ENCODE results near the gene PLXNB3. TPM values are rescaled to one million over a fixed set of nuclear protein-coding genes. Genes with fewer than 3 reads are reported as not detected.

Gene PLXNB3
- total RNA-seq, 2 donors from 2014 or later, result 40.8 to 52.2 TPM

- H3K36me3 ChIP-seq, result no peaks in the 10 kb centered on the region
- no peak for TF ChIP-seq CTCF (IDR thresholded peaks at IDR 0.05)
- H3K4me1 ChIP-seq (ENCODE audit: control insufficient read depth in 1 of 2, low read depth in 2 of 2), result peaks cover 0 to 24% of the 10 kb centered on the region in 2 donors
- H3K9me3 ChIP-seq, result no peaks in the 10 kb centered on the region
- DNase-seq (ENCODE audit: low spot score) (no peak), ATAC-seq (ENCODE audit: insufficient number of reproducible peaks, low FRiP score, low read depth) (no peak)
- no peak overlapping the region for H3K27ac ChIP-seq
- no peak overlapping the region for H3K4me3 ChIP-seq
- no peaks in the 10 kb centered on the region for H3K27me3 ChIP-seq (replicated peaks; ENCODE audit: insufficient read depth)
These were observed 13.4 kb downstream of the PLXNB3 start for GRCh38 chrX:153777261-153778090.

- no peaks in the 10 kb centered on the region for H3K27me3 ChIP-seq (replicated peaks; ENCODE audit: insufficient read depth)
These were observed 14.1 kb downstream of the PLXNB3 start for GRCh38 chrX:153778181-153778580.

DNA sequence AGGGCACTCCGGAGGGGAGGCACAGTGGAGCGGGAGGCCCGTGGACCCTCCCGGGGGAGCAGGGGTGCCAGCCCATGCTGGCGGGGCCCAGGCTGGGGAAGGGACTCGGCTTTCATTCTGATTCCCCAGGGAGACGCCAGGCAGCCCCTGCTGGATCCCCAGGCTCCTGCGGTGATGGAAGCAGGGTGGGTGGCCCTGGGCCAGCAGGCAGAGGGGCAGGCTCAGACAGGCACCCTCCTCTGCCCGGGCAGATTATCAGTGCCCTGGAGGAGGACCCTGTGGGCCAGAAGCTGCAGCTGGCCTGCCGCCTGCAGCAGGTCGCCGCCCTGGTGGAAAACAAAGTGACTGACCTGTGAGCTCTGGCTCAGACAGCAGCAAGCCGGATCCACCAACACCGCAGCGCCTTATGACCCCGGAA lies 14.6 kb downstream of the PLXNB3 start:
- peaks cover 0 to 26% of the 10 kb centered on the region in 2 donors for H3K4me1 ChIP-seq (ENCODE audit: control insufficient read depth in 1 of 2, low read depth in 2 of 2)
- DNase-seq (ENCODE audit: low spot score) (no peak), ATAC-seq (ENCODE audit: insufficient number of reproducible peaks, low FRiP score, low read depth) (no peak)
- H3K36me3 ChIP-seq, result no peaks in the 10 kb centered on the region
- TF ChIP-seq CTCF (IDR thresholded peaks at IDR 0.05), result no peak
- no peaks in the 10 kb centered on the region for H3K9me3 ChIP-seq
- H3K4me3 ChIP-seq, result no peak overlapping the region
- no peaks in the 10 kb centered on the region for H3K27me3 ChIP-seq (replicated peaks; ENCODE audit: insufficient read depth)
- no peak overlapping the region for H3K27ac ChIP-seq

More at GRCh38 chrX:153778181-153778580, 14.1 kb downstream of the PLXNB3 start:
- Histone ChIP-seq H3K4me3 (no peak overlapping the region), H3K9me3 (no peaks in the 10 kb centered on the region), H3K36me3 (no peaks in the 10 kb centered on the region), H3K27ac (no peak overlapping the region), H3K4me1 (ENCODE audit: control insufficient read depth in 1 of 2, low read depth in 2 of 2) (peaks cover 0 to 26% of the 10 kb centered on the region in 2 donors)
- DNase-seq (ENCODE audit: low spot score) (no peak), ATAC-seq (ENCODE audit: insufficient number of reproducible peaks, low FRiP score, low read depth) (no peak)
- TF ChIP-seq CTCF (IDR thresholded peaks at IDR 0.05), result no peak

GRCh38 chrX:153779891-153780677 lies 16.0 kb downstream of the PLXNB3 start:
- ATAC-seq (ENCODE audit: insufficient number of reproducible peaks, low FRiP score, low read depth) (no peak), DNase-seq (ENCODE audit: low spot score) (no peak)
- Histone ChIP-seq H3K36me3 (peaks cover 2% of the 10 kb centered on the region), H3K4me3 (peak overlapping the region; percentile 62), H3K27ac (peak overlapping the region; percentile 73 to 79), H3K9me3 (no peaks in the 10 kb centered on the region), H3K4me1 (ENCODE audit: control insufficient read depth in 1 of 2, low read depth in 2 of 2) (peaks cover 0 to 26% of the 10 kb centered on the region in 2 donors), H3K27me3 (replicated peaks; ENCODE audit: insufficient read depth) (no peaks in the 10 kb centered on the region)
- TF ChIP-seq CTCF (IDR thresholded peaks at IDR 0.05), result no peak
